Fibroblast of lung (primary cell): Measurements from ENCODE around the gene TMTC2. TPM values are rescaled to one million over a fixed set of nuclear protein-coding genes. Genes with fewer than 3 reads are reported as not detected.

Source experiments
- DNase-seq, 2 donors: peaks; one replicate each; pipeline versions ENCODE4 v3.0.0 to v3.0.0-alpha.2; 2010; ENCODE audit warnings: low read depth in 2 of 2
- H2AFZ ChIP-seq: 2 replicates; pipeline ENCODE4 v1.5.1; 2012; ENCODE audit warnings: low read length, control low read depth, inconsistent platforms
- H3K27ac ChIP-seq: 2 replicates; pipeline ENCODE4 v1.5.1; 2011; ENCODE audit warnings: low read length, control low read depth; ENCODE audit not compliant: insufficient read depth
- H3K27me3 ChIP-seq: 2 replicates; pipeline ENCODE4 v1.5.1; 2011; ENCODE audit warnings: mild to moderate bottlenecking, low read length; ENCODE audit not compliant: control insufficient read depth, insufficient read depth
- H3K36me3 ChIP-seq: 2 replicates; pipeline ENCODE4 v1.5.1; 2011; ENCODE audit warnings: low read length; ENCODE audit not compliant: control insufficient read depth, insufficient read depth
- H3K4me1 ChIP-seq: 2 replicates; pipeline ENCODE4 v1.5.1; 2011; ENCODE audit warnings: low read length; ENCODE audit not compliant: control insufficient read depth, insufficient read depth; ENCODE audit errors: extremely low read depth
- H3K4me2 ChIP-seq: 2 replicates; pipeline ENCODE4 v1.5.1; 2011; ENCODE audit warnings: low read length, control low read depth; ENCODE audit not compliant: insufficient read depth; ENCODE audit errors: extremely low read depth
- H3K4me3 ChIP-seq, 4 experiments: fragments of 200-600 bp in 1 of 4; sonication (generic) in 1 of 4; replicated peaks in 1 of 4; 2 replicates each; pipeline ENCODE4 v1.5.1; 2011 to 2016; ENCODE audit warnings: low read length in 4 of 4, low read depth in 3 of 4, mild to moderate bottlenecking in 3 of 4, control low read depth in 2 of 4, inconsistent platforms in 1 of 4, mixed read lengths in 1 of 4; ENCODE audit not compliant: insufficient read depth in 1 of 4; ENCODE audit errors: control extremely low read depth in 1 of 4
- H3K79me2 ChIP-seq: 2 replicates; pipeline ENCODE4 v1.5.1; 2012; ENCODE audit warnings: mild to moderate bottlenecking, low read length, inconsistent platforms; ENCODE audit not compliant: control insufficient read depth, insufficient read depth
- H3K9ac ChIP-seq: 2 replicates; pipeline ENCODE4 v1.5.1; 2011; ENCODE audit warnings: mild to moderate bottlenecking, low read length, control low read depth; ENCODE audit not compliant: insufficient read depth
- H3K9me3 ChIP-seq: 2 replicates; pipeline ENCODE4 v1.5.1; 2012; ENCODE audit warnings: low read depth, low read length; ENCODE audit not compliant: control insufficient read depth, insufficient read depth
- H4K20me1 ChIP-seq: 2 replicates; pipeline ENCODE4 v1.5.1; 2011; ENCODE audit warnings: low read length; ENCODE audit not compliant: control insufficient read depth, insufficient read depth; ENCODE audit errors: extremely low read depth
- CTCF ChIP-seq, 2 donors: IDR thresholded peaks in 1 of 2; conservative IDR thresholded peaks in 1 of 2; 1 replicate in 1 of 2; 2 replicates in 1 of 2; pipeline ENCODE4 v1.5.1; 2011 to 2012; ENCODE audit warnings: low read length in 2 of 2, control low read depth in 1 of 2, inconsistent platforms in 1 of 2, low read depth in 1 of 2, mild to moderate bottlenecking in 1 of 2
- EZH2 ChIP-seq: IDR thresholded peaks from 2 replicates; pipeline ENCODE4 v1.5.1; 2012; ENCODE audit warnings: low read length, control low read depth, mild to moderate bottlenecking; ENCODE audit errors: missing control alignments
- polyA plus RNA-seq, 2 donors: library from polyadenylated mRNA; depleted of rRNA in 1 of 2; stranded (reverse) in 1 of 2; unstranded in 1 of 2; fragments of >200 nt; gene quantifications; 2 replicates each; pipeline ENCODE4 v1.2.1, GENCODE V29; 2011 to 2012; ENCODE audit warnings: missing spikeins in 1 of 2
- total RNA-seq: library from RNA; depleted of rRNA; stranded (reverse); fragments of >200 nt; gene quantifications from 2 replicates; pipeline ENCODE4 v1.2.1, GENCODE V29; 2014

TMTC2 gene
- total and polyA plus RNA-seq, 2 donors (not counting 1 experiment from before 2014, with no cell fraction given): 3.5 to 9.7 TPM

DNA sequence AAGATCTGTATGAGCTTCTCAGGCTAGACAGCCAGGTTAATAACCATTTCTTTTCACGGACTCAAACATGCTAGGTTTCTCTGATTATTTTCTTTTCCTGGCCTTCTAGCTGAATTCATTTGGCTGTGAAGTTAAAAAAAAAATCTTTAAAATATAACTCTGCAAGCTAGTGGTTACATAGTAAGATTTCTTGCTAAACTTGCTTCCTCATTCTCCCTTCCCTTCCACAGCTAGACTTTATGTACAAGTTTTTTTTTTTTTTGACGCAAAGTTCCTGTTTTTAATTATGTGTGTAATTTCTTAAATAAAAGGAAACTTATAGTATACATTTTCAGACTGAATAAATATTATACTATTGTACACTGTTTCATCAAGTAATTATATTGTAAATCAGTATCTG lies 145.4 kb downstream of the TMTC2 start:
- H3K4me1 ChIP-seq: no peaks in the 10 kb centered on the region
- no peaks in the 10 kb centered on the region for H3K9me3 ChIP-seq
- no peaks in the 10 kb centered on the region for H3K27me3 ChIP-seq
- no peak overlapping the region for H3K9ac ChIP-seq
- TF ChIP-seq CTCF (conservative IDR thresholded peaks at IDR 0.05 in 1 of 2, IDR thresholded peaks at IDR 0.05 in 1 of 2; ENCODE audit: low read depth in 1 of 2, low read length in 2 of 2): no peak
- H3K4me2 ChIP-seq: no peak overlapping the region
- no peak overlapping the region for H3K27ac ChIP-seq
- DNase-seq: no peak
- no peaks in the 10 kb centered on the region for H3K36me3 ChIP-seq
- no peaks in the 10 kb centered on the region for H4K20me1 ChIP-seq
- H2AFZ ChIP-seq: no peak overlapping the region
- no peaks in the 10 kb centered on the region for H3K79me2 ChIP-seq
- no peak overlapping the region for H3K4me3 ChIP-seq

GRCh38 chr12:82832981-82833380 lies 146.3 kb downstream of the TMTC2 start:
- H2AFZ ChIP-seq: no peak overlapping the region
- no peak overlapping the region for H3K4me2 ChIP-seq
- H3K27ac ChIP-seq: no peak overlapping the region
- no peak for DNase-seq
- H3K4me1 ChIP-seq: no peaks in the 10 kb centered on the region
- no peaks in the 10 kb centered on the region for H4K20me1 ChIP-seq
- H3K4me3 ChIP-seq: no peak overlapping the region
- H3K9me3 ChIP-seq: no peaks in the 10 kb centered on the region
- no peak overlapping the region for H3K9ac ChIP-seq
- TF ChIP-seq CTCF (conservative IDR thresholded peaks at IDR 0.05 in 1 of 2, IDR thresholded peaks at IDR 0.05 in 1 of 2; ENCODE audit: low read depth in 1 of 2, low read length in 2 of 2) (no peak), EZH2 (no peak)
- H3K36me3 ChIP-seq: no peaks in the 10 kb centered on the region
- no peaks in the 10 kb centered on the region for H3K79me2 ChIP-seq
- H3K27me3 ChIP-seq: no peaks in the 10 kb centered on the region

- no peaks in the 10 kb centered on the region for H3K79me2 ChIP-seq
- no peak overlapping the region for H2AFZ ChIP-seq
- no peak overlapping the region for H3K27ac ChIP-seq
- H3K9ac ChIP-seq: no peak overlapping the region
- no peak overlapping the region for H3K4me2 ChIP-seq
- no peak for DNase-seq
- no peaks in the 10 kb centered on the region for H3K4me1 ChIP-seq
- H3K9me3 ChIP-seq: no peaks in the 10 kb centered on the region
- H4K20me1 ChIP-seq: no peaks in the 10 kb centered on the region
- H3K27me3 ChIP-seq: no peaks in the 10 kb centered on the region
- no peak overlapping the region for H3K4me3 ChIP-seq
- H3K36me3 ChIP-seq: no peaks in the 10 kb centered on the region
- no peak for TF ChIP-seq CTCF (conservative IDR thresholded peaks at IDR 0.05 in 1 of 2, IDR thresholded peaks at IDR 0.05 in 1 of 2; ENCODE audit: low read depth in 1 of 2, low read length in 2 of 2)
- no peak for TF ChIP-seq EZH2
Measured at GRCh38 chr12:82833481-82833880, 146.8 kb downstream of the TMTC2 start.
